ENCODE measurements around the gene CSF2RB.

- no peak for TF ChIP-seq POLR2A (IDR thresholded peaks at IDR 0.05)
- TF ChIP-seq CTCF (IDR thresholded peaks at IDR 0.05), result no peak
These were observed 943 bp downstream of the CSF2RB start for GRCh38 chr22:36914390-36914752.

Measured in right lobe of liver (tissue), 4 donors.